T-helper 1 cell treated with Interleukin-12 subunit alpha and Interleukin-12 subunit beta and Interleukin-4 antibody, amounts not matched to agents 30 μg/mL and 1 μg/mL, for 36 hours (primary cell): ENCODE measurements around the gene GSTA1.
"Not testable (repeated sequence)": the region's sequence is repeated elsewhere in the genome, so short reads cannot be mapped to it uniquely, and the experiment has no call there.

Experiments
- H3K27ac Mint-ChIP-seq: one replicate; pipeline ENCODE4 v1.8.0; 2021; ENCODE audit warnings: mild to moderate bottlenecking, mixed read lengths
- H3K27me3 Mint-ChIP-seq: one replicate; pipeline ENCODE4 v1.8.0; 2021; ENCODE audit warnings: low read depth, mixed read lengths
- H3K36me3 Mint-ChIP-seq: one replicate; pipeline ENCODE4 v1.8.0; 2021; ENCODE audit warnings: low read depth, mixed read lengths
- H3K4me1 Mint-ChIP-seq: one replicate; pipeline ENCODE4 v1.8.0; 2021; ENCODE audit warnings: low read depth, mixed read lengths
- H3K4me3 Mint-ChIP-seq: one replicate; pipeline ENCODE4 v1.8.0; 2021; ENCODE audit warnings: mild to moderate bottlenecking, moderate library complexity, mixed read lengths
- H3K9me3 Mint-ChIP-seq: one replicate; pipeline ENCODE4 v1.8.0; 2021; ENCODE audit warnings: mixed read lengths

GSTA1 gene

DNA sequence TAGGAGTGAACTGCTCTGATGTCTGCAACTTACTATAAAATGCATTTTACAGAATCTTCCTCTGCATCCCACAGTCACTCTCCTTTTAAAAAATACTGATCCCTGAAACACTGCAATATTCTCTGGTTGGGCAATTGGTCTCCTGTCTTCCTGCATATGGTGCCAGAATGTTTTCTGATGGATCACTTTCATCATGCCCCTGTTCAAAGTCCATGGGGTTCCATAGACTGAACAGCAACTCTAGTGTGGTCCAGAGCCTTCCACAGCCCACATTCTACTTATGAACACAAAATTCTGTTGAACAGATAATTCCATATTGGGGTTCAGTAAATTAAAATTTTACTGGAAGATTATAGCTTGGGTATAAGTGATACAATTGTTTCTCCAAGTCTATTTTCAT lies 51.3 kb downstream of the GSTA1 start:
- Mint-ChIP-seq H3K27ac (no peak overlapping the region), H3K36me3 (no peaks in the 10 kb centered on the region), H3K4me1 (no peaks in the 10 kb centered on the region), H3K27me3 (no peaks in the 10 kb centered on the region), H3K4me3 (no peak overlapping the region), H3K9me3 (no peaks in the 10 kb centered on the region)

DNA sequence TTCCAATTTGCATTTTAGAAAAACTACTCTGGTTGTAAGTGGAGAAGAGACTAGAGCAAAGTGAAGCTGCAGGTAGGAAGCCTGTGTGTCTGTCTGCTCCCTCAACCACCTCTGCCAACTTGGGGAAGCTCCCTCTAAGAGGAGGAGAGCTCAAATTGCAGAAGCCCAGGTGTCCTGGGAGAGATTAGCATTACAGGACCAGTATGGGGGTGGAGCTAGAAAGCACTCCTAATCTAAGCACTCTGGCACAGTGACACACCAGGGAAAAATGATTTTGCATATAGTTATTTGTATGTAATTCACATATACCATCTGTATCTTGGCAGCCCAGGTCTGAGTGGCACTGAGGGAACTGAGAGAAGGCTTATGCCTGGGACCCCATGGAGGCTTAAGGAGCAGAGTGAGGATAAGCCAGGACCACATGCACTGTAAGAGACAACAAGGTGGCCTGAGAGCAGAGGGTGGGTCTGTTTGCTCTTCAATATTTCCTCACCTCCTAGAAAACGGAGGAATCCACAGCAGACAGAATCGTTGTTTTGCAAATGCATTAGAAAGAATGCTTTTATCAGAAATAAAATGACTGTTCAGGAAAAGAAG lies 54.0 kb downstream of the GSTA1 start:
- Mint-ChIP-seq H3K4me3 (no peak overlapping the region), H3K27me3 (no peaks in the 10 kb centered on the region), H3K27ac (no peak overlapping the region), H3K4me1 (no peaks in the 10 kb centered on the region), H3K36me3 (no peaks in the 10 kb centered on the region), H3K9me3 (no peaks in the 10 kb centered on the region)

- H3K4me3 Mint-ChIP-seq, H3K9me3 Mint-ChIP-seq, H3K36me3 Mint-ChIP-seq, H3K27me3 Mint-ChIP-seq, H3K4me1 Mint-ChIP-seq, H3K27ac Mint-ChIP-seq: not testable (repeated sequence)
These were observed 56.3 kb downstream of the GSTA1 start for GRCh38 chr6:52747301-52747700.

GRCh38 chr6:52746213-52746612 lies 57.4 kb downstream of the GSTA1 start:
- Mint-ChIP-seq H3K4me1 (no peaks in the 10 kb centered on the region), H3K27ac (no peak overlapping the region), H3K27me3 (no peaks in the 10 kb centered on the region), H3K36me3 (no peaks in the 10 kb centered on the region), H3K9me3 (no peaks in the 10 kb centered on the region), H3K4me3 (no peak overlapping the region)

DNA sequence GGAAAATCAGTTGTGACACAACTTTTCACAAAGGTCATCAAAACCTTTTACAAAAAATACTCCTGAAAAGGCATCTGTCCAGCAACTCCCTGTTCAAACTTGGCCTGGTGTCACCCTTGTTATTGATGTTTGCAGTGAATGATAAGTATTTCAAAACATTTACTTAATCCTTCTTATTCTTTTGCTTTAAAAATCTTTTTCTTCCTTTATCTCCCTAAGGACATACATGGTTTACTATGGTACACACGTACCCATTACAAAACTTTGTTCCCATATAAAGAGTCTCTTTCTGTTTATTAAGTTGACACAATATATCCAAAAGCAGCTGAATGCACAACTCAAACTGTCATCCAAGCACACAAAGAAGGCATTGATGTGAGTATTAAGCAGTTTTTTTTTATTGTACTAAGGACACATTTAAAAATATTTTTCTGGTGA lies 57.8 kb downstream of the GSTA1 start:
- Mint-ChIP-seq H3K36me3 (no peaks in the 10 kb centered on the region), H3K4me3 (no peak overlapping the region), H3K9me3 (no peaks in the 10 kb centered on the region), H3K27me3 (no peaks in the 10 kb centered on the region), H3K27ac (no peak overlapping the region), H3K4me1 (no peaks in the 10 kb centered on the region)

DNA sequence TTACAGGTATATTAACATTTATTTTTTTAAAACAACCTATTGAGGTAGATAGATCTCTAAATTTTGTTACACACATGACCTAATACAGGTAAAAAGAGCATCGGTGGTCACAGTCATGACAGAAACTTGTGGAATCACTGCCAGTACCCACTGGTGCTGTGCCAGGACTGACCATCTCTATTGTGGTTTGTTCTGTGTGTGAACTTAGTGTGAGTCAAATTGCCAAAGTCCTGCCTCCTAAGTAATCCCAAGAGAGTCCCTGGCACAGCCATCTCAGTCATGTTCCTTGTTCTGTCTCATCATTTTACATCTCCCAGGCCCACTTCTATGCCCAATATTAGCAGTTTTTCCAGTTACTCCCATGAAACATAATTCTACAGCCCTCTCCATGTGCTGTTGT lies 61.7 kb downstream of the GSTA1 start:
- no peaks in the 10 kb centered on the region for H3K27me3 Mint-ChIP-seq
- H3K4me3 Mint-ChIP-seq, result no peak overlapping the region
- no peaks in the 10 kb centered on the region for H3K9me3 Mint-ChIP-seq
- no peaks in the 10 kb centered on the region for H3K4me1 Mint-ChIP-seq
- no peak overlapping the region for H3K27ac Mint-ChIP-seq
- H3K36me3 Mint-ChIP-seq, result no peaks in the 10 kb centered on the region
